ENCODE measurements around the gene GMIP. TPM values are rescaled to one million over a fixed set of nuclear protein-coding genes. Genes with fewer than 3 reads are reported as not detected.

GMIP gene
- total RNA-seq, 4 donors from 2014 or later: 12.9 to 23.5 (median 17.3) TPM

DNA sequence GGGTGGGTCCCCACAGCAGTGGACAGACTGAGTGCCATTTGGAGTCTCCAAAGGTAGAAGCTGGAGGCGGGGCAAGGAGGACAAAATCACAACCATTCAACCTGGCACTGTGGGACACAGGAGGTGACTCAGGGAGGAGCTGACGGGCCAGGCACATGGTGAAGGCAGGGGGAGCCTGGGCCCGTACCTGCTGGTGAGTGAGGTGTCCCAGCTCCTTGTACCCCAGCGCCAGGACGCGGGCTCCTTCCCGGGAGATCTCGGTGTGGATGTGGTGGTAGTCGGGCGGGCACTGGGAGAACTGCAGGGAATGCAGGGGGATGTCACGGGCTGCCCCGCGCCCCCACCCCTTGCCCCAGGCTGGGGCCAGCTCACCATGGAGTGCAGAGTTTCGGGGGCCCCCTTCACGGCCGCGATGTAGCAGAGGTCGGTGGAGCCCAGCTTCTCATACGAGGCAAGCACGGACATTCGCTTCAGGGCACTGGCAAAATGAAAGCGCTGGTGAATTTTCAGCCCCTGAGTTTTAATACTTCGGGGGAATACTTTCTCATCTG, 10.2 kb upstream of the GMIP start:
- TF ChIP-seq, protein P1, sequence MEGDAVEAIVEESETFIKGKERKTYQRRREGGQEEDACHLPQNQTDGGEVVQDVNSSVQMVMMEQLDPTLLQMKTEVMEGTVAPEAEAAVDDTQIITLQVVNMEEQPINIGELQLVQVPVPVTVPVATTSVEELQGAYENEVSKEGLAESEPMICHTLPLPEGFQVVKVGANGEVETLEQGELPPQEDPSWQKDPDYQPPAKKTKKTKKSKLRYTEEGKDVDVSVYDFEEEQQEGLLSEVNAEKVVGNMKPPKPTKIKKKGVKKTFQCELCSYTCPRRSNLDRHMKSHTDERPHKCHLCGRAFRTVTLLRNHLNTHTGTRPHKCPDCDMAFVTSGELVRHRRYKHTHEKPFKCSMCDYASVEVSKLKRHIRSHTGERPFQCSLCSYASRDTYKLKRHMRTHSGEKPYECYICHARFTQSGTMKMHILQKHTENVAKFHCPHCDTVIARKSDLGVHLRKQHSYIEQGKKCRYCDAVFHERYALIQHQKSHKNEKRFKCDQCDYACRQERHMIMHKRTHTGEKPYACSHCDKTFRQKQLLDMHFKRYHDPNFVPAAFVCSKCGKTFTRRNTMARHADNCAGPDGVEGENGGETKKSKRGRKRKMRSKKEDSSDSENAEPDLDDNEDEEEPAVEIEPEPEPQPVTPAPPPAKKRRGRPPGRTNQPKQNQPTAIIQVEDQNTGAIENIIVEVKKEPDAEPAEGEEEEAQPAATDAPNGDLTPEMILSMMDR (IDR thresholded peaks at IDR 0.05): no peak
- no peak for TF ChIP-seq POLR2A (IDR thresholded peaks at IDR 0.05)
- 94 to 97% methylated on average over 22 to 23 of the region's 23 CpGs for WGBS, 2 donors
- Histone ChIP-seq H3K4me3 (replicated peaks in 1 of 3) (no peak overlapping the region), H3K36me3 (peaks cover 75 to 93% of the 10 kb centered on the region in 2 donors), H3K4me1 (no peaks in the 10 kb centered on the region), H3K27me3 (no peaks in the 10 kb centered on the region), H3K9me3 (no peaks in the 10 kb centered on the region), H3K27ac (no peak overlapping the region)
- intact Hi-C loops (cut with DNase I): no loop called here
- no peak for DNase-seq

DNA sequence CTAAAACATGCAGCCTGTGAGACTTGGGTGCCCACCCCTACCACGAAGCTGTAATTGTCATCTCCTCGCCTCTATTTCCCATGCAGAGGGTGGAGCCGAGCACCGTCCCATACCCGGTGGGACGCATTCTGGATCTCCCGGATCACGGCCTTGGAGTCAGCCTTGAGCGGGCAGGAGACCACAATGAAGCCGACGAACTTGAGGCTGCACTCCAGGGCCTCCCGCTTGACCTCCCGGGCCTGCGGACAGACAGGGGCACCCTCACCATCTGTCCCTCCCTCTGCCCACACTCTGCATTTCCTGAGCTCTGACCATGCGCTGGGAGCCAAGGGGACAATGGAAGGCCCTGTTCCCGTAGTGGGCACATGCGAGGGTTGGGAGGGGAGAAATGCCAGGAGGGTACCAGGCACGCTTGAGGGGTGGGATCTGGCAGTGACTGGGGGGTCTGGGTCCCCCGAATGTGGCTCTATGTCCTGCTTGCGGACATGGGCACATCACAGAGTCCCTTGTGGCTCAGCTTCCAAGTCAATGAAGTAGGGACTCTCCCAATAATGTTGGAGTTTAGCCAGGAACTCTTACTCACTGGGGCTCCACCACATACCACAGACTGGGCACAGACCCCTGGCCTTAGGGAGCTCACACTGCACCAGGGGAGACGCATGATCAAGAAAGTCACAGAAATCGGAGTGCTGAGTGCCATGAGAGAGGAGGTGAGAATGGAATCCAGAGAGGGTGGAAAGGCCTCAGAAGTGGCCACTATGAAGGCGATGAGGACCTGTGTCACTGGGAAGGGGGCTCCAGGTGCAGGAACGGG, 9.2 kb upstream of the GMIP start:
- Histone ChIP-seq H3K4me3 (replicated peaks in 1 of 3) (no peak overlapping the region), H3K27ac (no peak overlapping the region), H3K27me3 (no peaks in the 10 kb centered on the region), H3K4me1 (no peaks in the 10 kb centered on the region), H3K36me3 (peaks cover 70 to 84% of the 10 kb centered on the region in 2 donors), H3K9me3 (no peaks in the 10 kb centered on the region)
- TF ChIP-seq, protein P1 (IDR thresholded peaks at IDR 0.05): no peak
- TF ChIP-seq POLR2A (IDR thresholded peaks at IDR 0.05): no peak
- no peak for DNase-seq
- 92 to 96% methylated on average over 19 to 24 of the region's 24 CpGs for WGBS, 2 donors
- intact Hi-C loops (cut with DNase I): no loop called here

- WGBS, 2 donors: 87 to 89% methylated on average over 6 to 13 of the region's 13 CpGs
- DNase-seq: no peak
- no peak overlapping the region for H3K27ac ChIP-seq
- peaks cover 75 to 84% of the 10 kb centered on the region in 2 donors for H3K36me3 ChIP-seq
- TF ChIP-seq, protein P1 (IDR thresholded peaks at IDR 0.05): no peak
- TF ChIP-seq POLR2A (IDR thresholded peaks at IDR 0.05): no peak
- H3K4me3 ChIP-seq (replicated peaks in 1 of 3): no peak overlapping the region
- H3K9me3 ChIP-seq: no peaks in the 10 kb centered on the region
- intact Hi-C loops (cut with DNase I): no loop called here
- no peaks in the 10 kb centered on the region for H3K4me1 ChIP-seq
- H3K27me3 ChIP-seq: no peaks in the 10 kb centered on the region
Measured at GRCh38 chr19:19651076-19651475, 7.6 kb upstream of the GMIP start.

GRCh38 chr19:19650331-19650730, 6.9 kb upstream of the GMIP start:
- intact Hi-C loops (cut with DNase I): no loop called here
- Histone ChIP-seq H3K4me3 (replicated peaks in 1 of 3) (no peak overlapping the region), H3K4me1 (no peaks in the 10 kb centered on the region), H3K36me3 (peaks cover 75 to 84% of the 10 kb centered on the region in 2 donors), H3K27me3 (no peaks in the 10 kb centered on the region), H3K27ac (no peak overlapping the region), H3K9me3 (no peaks in the 10 kb centered on the region)
- no peak for DNase-seq
- WGBS, 2 donors: 89 to 93% methylated on average over 5 to 8 of the region's 9 CpGs
- TF ChIP-seq, protein P1 (IDR thresholded peaks at IDR 0.05): no peak
- no peak for TF ChIP-seq POLR2A (IDR thresholded peaks at IDR 0.05)

- 93 to 98% methylated on average over 4 to 18 of the region's 22 CpGs for WGBS, 2 donors
- H3K36me3 ChIP-seq: peaks cover 75 to 80% of the 10 kb centered on the region in 2 donors
Measured at GRCh38 chr19:19649580-19649995, 6.1 kb upstream of the GMIP start.

More at GRCh38 chr19:19649580-19649995, 6.1 kb upstream of the GMIP start:
- H3K9me3 ChIP-seq: no peaks in the 10 kb centered on the region
- no peaks in the 10 kb centered on the region for H3K27me3 ChIP-seq
- H3K4me1 ChIP-seq: no peaks in the 10 kb centered on the region
- DNase-seq: no peak
- no peak overlapping the region for H3K27ac ChIP-seq
- intact Hi-C loops (cut with DNase I): no loop called here
- no peak for TF ChIP-seq POLR2A (IDR thresholded peaks at IDR 0.05)
- TF ChIP-seq, protein P1 (IDR thresholded peaks at IDR 0.05): no peak
- H3K4me3 ChIP-seq (replicated peaks in 1 of 3): no peak overlapping the region

Measured in thyroid gland (tissue), 4 donors.